NCI-H1694 (cell line): ENCODE results near the gene ZNF555.
"Not testable (repeated sequence)": the region's sequence is repeated elsewhere in the genome, so short reads cannot be mapped to it uniquely, and the experiment has no call there.

Experiments used
- DNase-seq: peaks from one replicate; lab custom pipeline; 2025; lab: John Stamatoyannopoulos, UW

ZNF555 gene

GRCh38 chr19:2840794-2841791 is at the start of gene ZNF555:
ZNF555 (plus strand) TSS chr19:2841475; CDS start chr19:2841573, 98 bp downstream.
- peak; percentile 96 for DNase-seq

- DNase-seq, result no peak
Observed at GRCh38 chr19:2791876-2792275, 49.4 kb upstream of the ZNF555 start.

GRCh38 chr19:2792666-2793065 is 48.6 kb upstream of the ZNF555 start:
- DNase-seq, result not testable (repeated sequence)

GRCh38 chr19:2793126-2793525 is 48.1 kb upstream of the ZNF555 start:
- no peak for DNase-seq

- DNase-seq, result no peak
Observed at GRCh38 chr19:2793577-2793976, 47.7 kb upstream of the ZNF555 start.

GRCh38 chr19:2795827-2796658 is 45.2 kb upstream of the ZNF555 start:
- no peak for DNase-seq

- DNase-seq, result no peak
Observed at GRCh38 chr19:2796659-2797266, 44.5 kb upstream of the ZNF555 start.

GRCh38 chr19:2797280-2797679 is 44.0 kb upstream of the ZNF555 start:
- no peak for DNase-seq

GRCh38 chr19:2798158-2798685 is 43.1 kb upstream of the ZNF555 start:
- DNase-seq, result no peak

- DNase-seq, result no peak
Observed at GRCh38 chr19:2798733-2799132, 42.5 kb upstream of the ZNF555 start.

- no peak for DNase-seq
Observed at GRCh38 chr19:2799273-2800020, 41.8 kb upstream of the ZNF555 start.

GRCh38 chr19:2800506-2800905 is 40.8 kb upstream of the ZNF555 start:
- DNase-seq, result no peak

GRCh38 chr19:2802826-2803225 is 38.4 kb upstream of the ZNF555 start:
- DNase-seq, result no peak

- DNase-seq, result no peak
Observed at GRCh38 chr19:2803486-2804155, 37.7 kb upstream of the ZNF555 start.

- no peak for DNase-seq
Observed at GRCh38 chr19:2804156-2805004, 36.9 kb upstream of the ZNF555 start.

- DNase-seq, result no peak
Observed at GRCh38 chr19:2805261-2805900, 35.9 kb upstream of the ZNF555 start.

- DNase-seq, result no peak
Observed at GRCh38 chr19:2805991-2806649, 35.2 kb upstream of the ZNF555 start.

GRCh38 chr19:2806736-2807378 is 34.4 kb upstream of the ZNF555 start:
- DNase-seq, result no peak
